Measurements from ENCODE around the gene LPCAT2.

- TF ChIP-seq HOXA7 (CRISPR knock-in tag; IDR thresholded peaks at IDR 0.05) (no peak), EP300 (IDR thresholded peaks at IDR 0.05; ENCODE audit: low read depth in 2 of 2, low read length in 2 of 2) (no peak), EP300 (CRISPR knock-in tag; IDR thresholded peaks at IDR 0.05; ENCODE audit: borderline replicate concordance) (no peak), GABPA (IDR thresholded peaks at IDR 0.05; ENCODE audit: low read depth, low read length) (no peak), GABPA (CRISPR knock-in tag; IDR thresholded peaks at IDR 0.05; ENCODE audit: low read depth) (no peak), ZNF850 (CRISPR knock-in tag; conservative IDR thresholded peaks at IDR 0.05) (no peak), NR2F1 (CRISPR knock-in tag; IDR thresholded peaks at IDR 0.05) (no peak)
These were observed 20.1 kb downstream of the LPCAT2 start for GRCh38 chr16:55529018-55529417.

Measured in HepG2 (cell line).